Prostate gland (tissue), 1 donor: ENCODE measurements around the gene DCC.

ENCODE experiments used
- POLR2A ChIP-seq: fragments of 450-650 bp; IDR thresholded peaks from one replicate; pipeline ENCODE4 v1.6.1; 2016; ENCODE audit warnings: antibody characterized with exemption, mild to moderate bottlenecking
- POLR2AphosphoS5 ChIP-seq: sonication (generic); formaldehyde crosslinking; IDR thresholded peaks from one replicate; pipeline ENCODE4 v1.6.1; 2017; ENCODE audit warnings: antibody characterized with exemption

DNA sequence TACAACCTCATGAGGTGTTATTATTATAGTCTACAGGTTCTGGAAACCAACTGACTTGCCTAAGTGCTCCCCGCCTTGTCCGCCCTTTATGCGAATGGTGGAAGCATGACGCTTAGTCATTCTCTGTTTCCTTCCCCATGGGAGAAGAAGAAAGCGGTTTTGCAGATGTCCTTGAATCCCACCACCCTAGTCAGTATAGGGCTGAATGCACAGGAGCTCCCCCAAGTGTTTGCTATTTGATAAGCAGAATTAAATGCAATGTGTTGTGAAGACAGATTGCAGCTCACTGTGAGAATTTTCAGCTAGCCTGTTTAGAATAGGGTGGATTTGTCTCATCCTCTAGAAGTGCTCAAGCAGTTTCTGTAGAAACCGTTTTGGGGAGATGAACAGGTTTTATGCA lies 652.0 kb downstream of the DCC start:
- TF ChIP-seq POLR2A = no peak
- TF ChIP-seq POLR2AphosphoS5 = no peak
